Muscle layer of colon (tissue), 2 donors: ENCODE measurements around the gene EEF1A2.

Experiments
- H3K27ac ChIP-seq: one replicate; pipeline ENCODE4 v1.7.0; 2013; ENCODE audit warnings: low read depth, mild to moderate bottlenecking, low read length, moderate library complexity
- H3K27me3 ChIP-seq, 2 donors: one replicate each; pipeline ENCODE4 v1.7.0; 2013; ENCODE audit warnings: low read length in 2 of 2, mild to moderate bottlenecking in 2 of 2; ENCODE audit not compliant: insufficient read depth in 2 of 2, control insufficient read depth in 1 of 2
- H3K36me3 ChIP-seq: one replicate; pipeline ENCODE4 v1.7.0; 2013; ENCODE audit warnings: mild to moderate bottlenecking, low read length; ENCODE audit not compliant: insufficient read depth
- H3K4me1 ChIP-seq: one replicate; pipeline ENCODE4 v1.7.0; 2013; ENCODE audit warnings: mild to moderate bottlenecking, low read length; ENCODE audit not compliant: insufficient read depth
- H3K4me3 ChIP-seq, 2 donors: one replicate each; pipeline ENCODE4 v1.7.0; 2013; ENCODE audit warnings: low read length in 2 of 2, low read depth in 1 of 2, mild to moderate bottlenecking in 1 of 2, moderate library complexity in 1 of 2
- H3K9ac ChIP-seq: one replicate; pipeline ENCODE4 v1.7.0; 2013; ENCODE audit warnings: low read length
- H3K9me3 ChIP-seq: one replicate; pipeline ENCODE4 v1.7.0; 2013; ENCODE audit warnings: mild to moderate bottlenecking, low read length
- donor health status: abdominal sarcoma.
- donor health status: Adenocarcinoma of cecum.

EEF1A2 gene

GRCh38 chr20:63438121-63438520, 60.8 kb downstream of the EEF1A2 start:
- Histone ChIP-seq H3K4me3 (no peak overlapping the region), H3K4me1 (no peaks in the 10 kb centered on the region), H3K36me3 (no peaks in the 10 kb centered on the region), H3K9ac (no peak overlapping the region), H3K9me3 (no peaks in the 10 kb centered on the region), H3K27me3 (peaks cover 0 to 36% of the 10 kb centered on the region in 2 donors), H3K27ac (no peak overlapping the region)
